CD4-positive, alpha-beta T cell treated with Interferon gamma for 1 hour (primary cell): ENCODE results near the gene RASAL2.
"Not testable (repeated sequence)": the region's sequence is repeated elsewhere in the genome, so short reads cannot be mapped to it uniquely, and the experiment has no call there.

Experiments used
- DNase-seq: peaks from one replicate; pipeline ENCODE4 v3.0.0-alpha.2; 2020

The RASAL2 gene

DNA sequence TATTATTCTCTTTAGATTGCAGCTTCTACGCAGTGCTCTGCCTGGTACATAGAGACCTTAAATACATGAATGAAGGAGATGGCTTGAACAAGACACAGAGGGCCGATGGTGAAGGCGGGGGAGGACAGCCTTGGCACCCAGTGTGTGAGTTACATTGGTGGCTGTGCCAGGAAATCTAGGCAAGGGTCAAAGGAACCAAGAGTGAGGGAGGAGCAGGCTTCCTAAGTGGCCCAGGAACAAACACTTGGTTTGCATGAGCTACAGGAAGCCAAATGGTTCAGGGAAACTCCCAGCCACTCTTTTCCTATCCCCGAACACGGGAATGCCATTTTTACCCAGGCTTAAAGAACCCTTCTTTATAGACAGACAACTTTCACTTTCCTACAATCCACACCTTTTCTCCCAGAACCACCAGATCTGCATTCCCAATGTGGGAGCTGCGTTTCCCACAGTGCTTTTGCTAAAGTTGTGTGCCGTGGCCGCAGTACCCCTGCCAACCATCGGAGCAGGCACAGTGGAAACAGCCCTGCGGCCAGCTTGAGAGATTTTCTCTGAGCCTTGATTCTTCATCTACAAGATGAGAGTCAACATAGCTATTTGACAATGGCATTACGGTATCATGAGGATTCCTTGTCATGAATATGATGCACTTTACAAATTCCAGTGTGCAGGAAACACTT lies 406.3 kb downstream of the RASAL2 start:
- DNase-seq = no peak

DNA sequence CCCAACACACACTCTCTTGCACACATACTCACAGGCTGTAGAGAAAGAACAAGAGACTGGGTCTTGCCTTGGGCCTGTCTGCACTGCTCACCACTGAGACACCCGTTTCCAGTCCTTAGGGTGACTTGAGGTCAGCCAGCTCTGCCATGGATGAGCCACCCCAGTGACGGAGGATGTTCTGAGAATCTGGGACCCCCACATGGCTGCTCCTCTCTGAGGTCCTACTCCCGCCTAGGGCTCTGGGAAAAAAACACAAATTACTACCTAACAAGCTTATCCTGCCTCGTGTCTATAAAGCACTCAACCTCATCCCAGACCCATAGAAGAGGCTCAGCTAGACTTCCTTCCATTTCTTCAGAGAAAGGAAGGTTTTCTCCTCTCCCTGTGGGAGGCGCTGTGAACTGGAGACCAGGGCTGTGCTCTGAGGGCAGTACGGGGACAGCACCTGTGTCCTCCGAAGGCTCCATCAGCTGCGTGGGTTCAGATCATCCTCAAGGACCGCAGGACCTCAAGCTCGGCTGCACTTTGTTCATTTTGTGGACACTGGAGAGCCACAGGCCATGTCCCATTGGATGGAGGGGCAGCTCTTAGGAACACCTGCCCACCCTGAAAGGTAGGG lies 407.1 kb downstream of the RASAL2 start:
- no peak for DNase-seq

DNA sequence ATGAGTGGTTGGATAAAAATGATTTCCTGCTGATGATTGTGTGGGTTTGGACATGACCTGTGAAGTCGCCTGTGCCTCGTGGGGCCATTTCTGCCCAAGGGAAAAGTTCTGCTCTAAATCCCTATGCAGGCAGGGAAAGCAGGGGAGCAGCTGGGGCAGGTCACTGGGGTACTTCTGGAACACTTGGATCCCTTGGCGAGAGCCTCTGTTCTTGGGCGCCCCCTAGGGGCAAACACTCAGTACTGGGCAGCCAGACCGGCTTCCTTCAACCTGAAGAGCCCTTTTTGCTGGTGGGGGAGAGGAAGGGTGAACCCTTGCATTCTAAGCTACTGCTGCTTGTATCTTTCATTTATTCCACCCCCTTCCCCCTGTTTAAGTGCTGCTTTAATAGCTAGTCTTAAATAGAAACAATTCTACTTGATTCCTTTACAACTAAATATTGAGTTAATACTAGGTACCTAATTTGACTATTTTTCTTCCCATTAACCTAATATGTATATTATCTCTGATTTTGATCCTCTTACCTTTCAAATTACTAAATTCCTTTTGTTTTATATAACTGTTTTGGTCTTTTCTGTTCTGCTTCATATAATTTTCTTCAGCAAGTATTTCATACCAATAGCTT lies 407.9 kb downstream of the RASAL2 start:
- peak; percentile 41 for DNase-seq

GRCh38 chr1:178502330-178502714 lies 408.4 kb downstream of the RASAL2 start:
- DNase-seq = no peak

- DNase-seq = no peak
Measured at GRCh38 chr1:178502856-178503255, 409.0 kb downstream of the RASAL2 start.

- not testable (repeated sequence) for DNase-seq
Measured at GRCh38 chr1:178503316-178503715, 409.4 kb downstream of the RASAL2 start.

- no peak for DNase-seq
Measured at GRCh38 chr1:178503849-178504248, 409.9 kb downstream of the RASAL2 start.

DNA sequence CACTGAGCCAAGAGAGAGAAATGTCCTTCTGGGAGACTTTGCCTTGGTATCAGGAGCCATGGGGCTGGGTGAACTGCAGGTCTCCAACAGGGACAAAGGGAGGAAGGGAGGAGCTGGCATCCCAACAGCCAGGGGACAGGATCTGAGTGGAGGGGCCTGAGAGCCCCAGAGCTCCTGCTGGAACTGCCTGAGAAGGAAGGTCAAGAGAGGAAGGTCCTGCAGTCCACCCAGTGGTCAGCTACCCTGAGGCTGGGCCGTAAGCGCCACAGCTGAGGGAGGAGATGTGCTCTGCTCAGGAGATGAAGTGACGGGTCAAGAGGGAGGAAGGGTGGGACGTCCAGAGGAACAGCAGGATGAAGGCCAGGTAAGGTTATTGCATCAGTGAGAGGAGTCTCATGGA lies 410.4 kb downstream of the RASAL2 start:
- no peak for DNase-seq

DNA sequence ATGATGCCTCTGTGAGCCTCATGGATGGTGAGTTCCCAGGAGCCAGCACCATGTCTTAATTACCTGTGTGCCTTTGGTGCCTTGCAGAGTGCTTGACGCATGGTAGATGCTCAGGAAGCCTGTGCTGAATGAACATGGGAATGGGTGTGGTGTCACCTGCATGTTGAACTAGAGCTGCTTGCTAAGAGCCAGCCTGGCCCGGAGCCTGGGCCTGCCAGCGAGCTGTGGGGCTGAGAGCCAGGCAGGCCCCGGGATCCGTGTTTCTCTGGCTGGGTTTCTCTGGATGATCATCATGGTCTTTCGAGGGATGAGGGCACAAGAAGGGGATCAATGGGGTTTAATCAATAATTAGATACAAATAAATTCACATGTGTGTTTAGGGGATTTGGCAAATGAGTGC lies 412.3 kb downstream of the RASAL2 start:
- no peak for DNase-seq

DNA sequence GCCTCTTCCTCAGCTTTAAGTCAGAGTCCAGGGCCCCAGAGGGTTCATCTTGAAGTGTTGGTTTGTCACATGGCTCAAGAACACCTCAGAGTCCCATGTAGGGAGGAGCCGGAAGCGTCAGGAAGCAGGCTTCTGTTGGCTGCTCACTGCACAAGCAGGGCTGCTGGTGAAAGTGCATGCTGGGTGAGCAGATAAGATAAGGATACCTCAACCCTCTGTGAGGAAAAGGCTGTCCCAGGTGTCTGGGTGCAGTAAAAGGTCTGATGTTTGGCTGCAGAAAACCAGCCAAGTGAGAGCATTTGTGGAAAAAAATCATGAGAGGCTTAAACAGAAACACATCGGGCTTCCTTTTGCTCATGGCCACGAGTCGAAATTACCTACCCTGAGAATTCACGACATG lies 412.8 kb downstream of the RASAL2 start:
- no peak for DNase-seq

DNA sequence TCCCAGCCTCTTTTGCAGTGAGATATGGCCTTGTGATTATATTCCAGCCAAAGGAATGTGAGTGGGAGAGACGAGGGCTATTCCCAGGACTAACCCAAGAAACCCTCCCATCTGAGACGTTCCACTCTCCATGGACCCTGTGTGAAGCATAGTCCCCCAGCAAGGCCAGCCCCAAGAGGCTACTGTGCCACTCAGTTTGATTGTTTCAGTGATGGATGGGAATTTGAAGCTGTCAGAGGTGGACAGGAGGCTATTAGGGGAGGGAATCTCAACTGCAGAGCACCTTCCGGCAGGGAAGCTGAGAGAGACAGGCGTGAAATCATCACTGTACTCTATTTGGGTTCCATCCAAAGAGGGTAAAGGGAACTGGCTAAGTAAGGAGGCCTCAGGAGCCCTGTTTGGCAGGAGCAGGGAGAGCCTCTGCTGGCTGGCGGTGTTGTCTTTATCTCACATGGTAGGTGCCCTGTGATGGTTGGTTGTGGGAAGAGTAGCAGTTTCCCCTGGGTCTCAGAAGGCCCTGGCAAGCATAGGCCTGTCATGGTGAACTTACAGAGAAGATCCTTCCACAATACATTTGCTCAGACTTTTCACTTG lies 415.6 kb downstream of the RASAL2 start:
- no peak for DNase-seq

DNA sequence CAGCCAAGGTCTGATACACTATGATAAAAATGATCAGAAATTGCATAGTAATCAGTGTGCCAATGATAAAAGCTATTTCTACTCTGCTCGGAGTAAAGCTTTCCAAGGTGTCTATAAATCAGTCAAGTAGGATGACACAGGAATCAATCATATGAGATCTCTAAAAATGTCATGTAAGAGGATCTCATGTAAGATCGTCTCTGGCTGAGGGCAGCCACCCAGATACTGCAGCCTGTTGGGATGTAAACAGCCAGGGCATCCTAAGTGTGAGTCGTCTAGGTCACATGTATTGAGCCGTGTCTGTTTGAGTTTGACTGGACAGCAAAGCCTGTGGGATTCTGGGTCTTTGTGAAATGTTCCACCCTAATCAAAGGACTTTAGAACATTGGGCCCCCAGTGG lies 416.3 kb downstream of the RASAL2 start:
- no peak for DNase-seq

GRCh38 chr1:178512566-178513277 lies 418.8 kb downstream of the RASAL2 start, which contains the start of gene TEX35:
TSS of gene TEX35 (plus strand) at chr1:178513109. CDS start at chr1:178513189, 80 bp downstream.
- no peak for DNase-seq

DNA sequence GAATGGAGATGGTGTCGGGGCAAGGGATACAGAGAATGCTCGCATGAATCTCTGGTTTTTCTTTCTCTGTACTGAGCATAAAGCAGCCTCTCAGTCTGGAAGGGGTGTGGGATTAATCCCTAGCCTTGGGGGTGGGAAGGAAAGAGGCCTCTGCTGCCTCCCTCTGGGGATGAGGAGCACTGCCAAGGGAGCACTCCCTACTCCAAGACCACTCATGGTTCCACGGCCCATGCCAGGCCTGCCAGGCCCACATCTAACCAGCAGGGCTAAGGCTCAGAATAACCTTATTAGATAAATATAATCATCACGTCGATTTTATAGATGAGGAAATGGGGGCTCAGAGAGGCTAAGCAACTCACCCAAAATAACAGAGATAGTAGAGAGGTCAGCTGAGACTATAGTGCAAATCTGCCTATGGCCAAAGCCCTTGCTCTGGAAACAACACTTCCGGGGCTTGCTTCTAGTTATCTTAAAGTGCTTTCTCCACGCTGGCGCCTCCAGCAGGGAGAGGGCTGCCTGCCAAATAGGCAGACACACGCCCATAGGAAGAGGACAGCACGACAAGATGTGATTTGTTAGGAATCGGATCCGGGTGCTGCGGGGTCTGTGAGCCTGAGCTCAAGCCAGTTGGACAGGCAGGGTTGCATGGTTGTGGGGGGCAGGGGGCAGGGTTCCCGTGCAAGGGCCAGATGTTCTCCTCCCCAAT lies 419.5 kb downstream of the RASAL2 start:
- DNase-seq = no peak

DNA sequence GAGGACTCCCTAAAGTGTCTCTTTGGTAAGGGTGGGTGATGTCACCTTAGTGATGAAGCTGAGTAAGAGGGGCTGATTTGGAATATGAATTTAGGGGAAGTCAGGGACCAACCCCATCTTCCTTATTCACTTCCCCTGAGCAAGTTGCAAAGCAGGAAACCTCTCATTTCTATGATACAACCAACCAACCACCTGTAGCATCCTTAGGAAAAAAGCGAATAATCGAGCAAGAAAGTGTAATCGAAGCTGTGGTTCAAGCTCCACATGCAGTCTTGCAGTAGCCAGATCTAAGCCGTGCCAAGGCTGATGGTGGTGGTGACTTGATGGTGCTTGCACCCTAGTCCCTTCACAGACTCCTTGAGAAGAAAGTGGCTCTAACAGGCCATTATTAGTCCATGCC lies 422.2 kb downstream of the RASAL2 start:
- DNase-seq = no peak

DNA sequence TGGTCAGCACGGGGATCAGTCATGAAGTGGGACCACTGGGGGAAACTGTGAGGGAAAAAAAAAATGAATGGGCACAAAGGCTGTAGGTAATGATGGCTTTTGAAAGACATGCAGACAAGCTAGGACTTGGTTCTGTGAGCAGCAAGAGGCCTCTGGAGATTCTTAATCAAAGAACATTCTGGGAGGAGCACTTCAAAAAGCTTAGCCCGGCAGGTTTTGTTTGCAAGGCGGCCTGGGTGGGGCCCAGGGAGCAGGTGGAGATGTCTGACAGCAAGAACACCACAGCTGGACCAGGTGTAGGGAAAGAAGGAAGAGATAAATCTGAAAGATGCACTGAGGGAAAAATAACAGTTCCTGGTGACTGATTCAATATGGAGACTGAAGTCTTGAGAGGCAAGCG lies 425.0 kb downstream of the RASAL2 start:
- DNase-seq = no peak

DNA sequence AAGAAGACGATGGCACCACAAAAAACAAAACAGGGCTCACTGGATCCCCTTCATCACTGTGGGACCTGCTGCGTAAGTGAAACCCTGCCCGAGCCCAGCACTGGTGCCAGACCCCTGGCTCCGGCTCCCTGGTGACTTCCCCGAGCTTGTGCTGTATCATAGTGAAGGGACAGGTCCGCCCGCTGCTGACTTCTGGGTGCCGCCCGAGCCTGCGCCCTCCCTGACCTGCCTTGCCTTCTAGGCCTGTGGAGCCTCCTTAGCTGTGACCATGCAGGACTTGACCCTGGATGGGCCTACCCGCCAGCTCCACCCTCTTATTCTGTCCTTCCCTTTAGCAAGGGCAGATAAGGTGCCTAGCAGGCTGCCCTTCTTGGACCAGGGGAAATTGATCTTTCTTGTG lies 426.9 kb downstream of the RASAL2 start:
- DNase-seq = no peak

- no peak for DNase-seq
Measured at GRCh38 chr1:178521241-178521640, 427.3 kb downstream of the RASAL2 start.

DNA sequence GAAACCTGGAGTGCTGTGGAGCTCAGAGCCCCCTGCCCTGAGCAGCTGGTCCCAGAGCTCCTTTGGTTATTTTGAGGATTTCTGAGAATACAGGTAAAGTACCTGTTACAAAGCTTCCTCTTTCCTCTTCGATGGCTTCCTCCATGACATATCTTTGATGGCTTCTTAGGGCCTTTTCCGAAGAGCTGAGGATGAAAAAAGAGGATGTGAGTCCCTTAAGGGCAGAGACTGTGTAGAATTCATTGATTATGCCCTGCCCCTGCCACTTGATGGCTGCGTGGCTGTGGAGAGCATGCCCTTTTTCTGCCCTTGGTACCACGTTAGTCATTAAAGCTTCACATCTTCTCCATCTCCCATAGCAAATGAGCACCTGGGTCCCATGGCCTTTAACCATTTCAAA lies 433.2 kb downstream of the RASAL2 start:
- DNase-seq = no peak

DNA sequence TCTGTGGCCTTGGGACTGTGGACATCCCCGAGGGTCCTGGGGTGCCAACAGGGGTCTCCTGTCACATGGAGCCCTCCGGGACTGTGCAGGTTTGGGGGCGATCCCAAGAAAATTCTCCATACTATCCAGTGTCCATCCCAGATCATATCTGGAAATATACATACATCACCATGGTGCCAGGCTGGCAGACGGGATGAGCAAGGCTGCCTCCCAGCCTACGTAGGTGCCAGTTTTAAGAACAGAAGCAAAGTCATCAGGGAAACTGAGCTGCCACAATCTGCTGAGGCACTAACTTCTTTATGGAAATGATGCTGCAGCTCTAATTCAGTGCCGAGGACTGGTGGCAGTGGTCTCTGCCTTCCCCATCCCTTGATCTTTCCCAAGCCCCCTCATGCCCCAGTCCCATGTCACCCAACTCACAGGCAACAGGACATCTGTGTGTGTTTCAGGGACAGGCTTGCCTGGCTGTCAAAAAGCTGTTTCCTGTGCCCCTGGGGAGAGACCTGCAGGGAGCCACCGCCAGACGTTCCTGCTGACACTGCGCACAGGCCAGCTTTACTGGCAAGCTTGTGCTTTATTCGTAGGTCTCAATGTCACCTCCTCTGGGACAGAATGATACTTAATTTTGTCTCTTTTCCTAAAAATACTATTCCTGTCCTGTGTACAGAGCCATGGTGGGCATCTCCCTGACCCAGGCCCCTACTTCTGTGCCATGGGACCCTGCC lies 434.5 kb downstream of the RASAL2 start:
- DNase-seq = no peak

- no peak for DNase-seq
Measured at GRCh38 chr1:178528953-178529335, 435.0 kb downstream of the RASAL2 start.
